HG03354 (cell line): Measurements from ENCODE around the gene ANKRD28.
"Not testable (repeated sequence)": the region's sequence is repeated elsewhere in the genome, so short reads cannot be mapped to it uniquely, and the experiment has no call there.

Experiments used
- ATAC-seq: cut with Tn5 transposase; IDR thresholded peaks from one replicate; pipeline ENCODE4 v1.9.1; 2021; ENCODE audit warnings: mild to moderate bottlenecking; ENCODE audit not compliant: unreplicated experiment, poor library complexity, severe bottlenecking

The ANKRD28 gene

DNA sequence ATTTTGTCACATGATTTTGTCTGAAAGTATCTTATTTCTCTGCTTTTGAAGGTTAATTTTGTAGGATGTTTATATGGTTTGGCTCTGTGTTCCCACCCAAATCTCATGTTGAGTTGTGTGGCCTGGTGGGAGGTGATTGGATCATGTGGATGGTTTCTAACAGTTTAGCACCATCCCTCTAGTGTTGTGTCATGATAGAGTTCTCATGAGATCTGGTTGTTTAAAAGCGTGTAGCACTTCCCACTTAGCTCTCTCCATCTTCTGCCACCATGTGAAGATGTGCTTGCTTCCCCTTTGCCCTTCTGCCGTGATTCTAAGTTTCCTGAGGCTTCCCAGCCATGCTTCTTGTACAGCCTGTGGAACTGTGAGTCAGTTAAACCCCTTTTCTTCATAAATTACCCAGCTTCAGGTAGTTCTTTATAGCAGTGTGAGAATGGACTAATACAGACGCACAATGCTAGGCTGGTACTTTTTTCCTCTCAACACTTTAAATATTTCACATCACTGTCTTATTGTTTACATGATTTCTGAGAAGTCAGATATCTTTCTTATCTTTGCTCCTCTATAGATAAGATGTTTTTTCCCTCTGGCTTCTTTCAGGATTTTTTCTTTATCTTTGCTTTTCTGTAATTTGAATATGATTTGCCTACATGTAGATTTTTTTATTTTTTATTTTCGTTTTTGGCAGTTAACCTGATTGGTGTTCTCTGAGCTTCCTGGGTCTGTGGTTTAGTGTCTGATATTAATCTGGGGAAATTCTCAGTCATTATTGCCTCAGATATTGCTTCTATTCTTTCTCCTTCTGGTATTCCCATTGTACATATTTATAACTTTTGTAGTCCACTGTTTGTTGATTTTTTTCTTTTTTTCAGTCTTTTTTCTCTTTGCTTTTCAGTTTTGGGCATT, 174.0 kb downstream of the ANKRD28 start:
- no peak for ATAC-seq

DNA sequence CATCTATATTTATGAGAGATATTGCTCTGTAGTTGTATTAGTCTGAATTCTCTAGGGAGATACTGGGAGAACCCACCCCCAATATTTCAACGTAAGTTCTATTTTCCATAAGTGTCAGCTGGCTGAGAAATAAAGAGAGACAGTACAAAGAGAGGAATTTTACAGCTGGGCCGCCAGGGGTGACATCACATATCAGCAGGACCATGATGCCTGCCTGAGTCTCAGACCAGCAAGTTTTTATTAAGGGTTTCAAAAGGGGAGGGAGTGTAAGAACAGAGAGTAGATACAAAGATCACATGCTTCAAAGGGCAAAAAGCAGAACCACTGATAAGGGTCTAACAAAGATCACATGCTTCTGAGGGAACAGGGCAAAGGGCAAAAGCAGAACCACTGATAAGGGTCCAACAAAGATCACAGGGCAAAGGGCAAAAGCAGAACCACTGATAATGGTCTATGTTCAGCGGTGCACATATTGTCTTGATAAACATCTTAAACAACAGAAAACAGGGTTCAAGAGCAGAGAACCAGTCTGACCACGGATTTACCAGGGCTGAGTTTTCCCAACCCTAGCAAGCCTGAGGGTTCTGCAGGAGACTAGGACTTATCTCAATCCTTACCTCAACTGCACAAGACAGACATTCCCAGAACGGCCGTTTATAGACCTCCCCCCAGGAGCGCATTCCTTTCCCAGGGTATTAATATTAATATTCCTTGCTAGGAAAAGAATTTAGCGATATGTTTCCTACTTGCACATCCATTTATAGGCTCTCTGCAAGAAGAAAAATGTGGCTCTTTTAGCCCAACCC, 177.9 kb downstream of the ANKRD28 start:
- not testable (repeated sequence) for ATAC-seq
